HepG2 (cell line): ENCODE measurements around the gene GYS1. TPM values are rescaled to one million over a fixed set of nuclear protein-coding genes. Genes with fewer than 3 reads are reported as not detected.
A peak's percentile ranks its signal among the peaks of the same experiment; 100 is the strongest.

Experiments
- KDM2A ChIP-seq: sonication (generic); formaldehyde crosslinking; IDR thresholded peaks from 2 replicates; pipeline ENCODE4 v1.4.0; 2020; ENCODE audit warnings: low read depth, missing genetic modification reagents, borderline replicate concordance
- SMAD1 ChIP-seq: sonication (generic); formaldehyde crosslinking; IDR thresholded peaks from 2 replicates; pipeline ENCODE4 v1.4.0; 2020; ENCODE audit warnings: missing genetic modification reagents, low read depth, mild to moderate bottlenecking, borderline replicate concordance
- SP4 ChIP-seq: sonication (generic); formaldehyde crosslinking; IDR thresholded peaks from 2 replicates; pipeline ENCODE4 v1.8.1; 2023; ENCODE audit warnings: mild to moderate bottlenecking, missing genetic modification reagents
- ZBTB21 ChIP-seq: sonication (generic); formaldehyde crosslinking; IDR thresholded peaks from 2 replicates; pipeline ENCODE4 v1.4.0; 2020; ENCODE audit warnings: missing genetic modification reagents
- polyA plus RNA-seq, 8 experiments: library from polyadenylated mRNA; depleted of rRNA in 3 of 8; stranded (reverse) in 7 of 8; unstranded in 1 of 8; fragments of >200 nt; fragmentation: Illumina TruSeq in 4 of 8; extraction: Trizol in 4 of 8; gene quantifications; 2 replicates each; pipeline versions ENCODE4 v1.2.1 to v1.2.3, GENCODE V29; 2011 to 2016; ENCODE audit warnings: low read depth in 4 of 8, missing spikeins in 1 of 8, mixed read lengths in 1 of 8; ENCODE audit not compliant: insufficient read depth in 1 of 8
- total RNA-seq, 5 experiments: library from RNA; depleted of rRNA; stranded (reverse); fragments of >200 nt; fragmentation: Illumina TruSeq; extraction: Trizol; gene quantifications; 2 replicates each; pipeline ENCODE4 v1.2.3, GENCODE V29; 2016; ENCODE audit warnings: low read depth in 1 of 5
- TF ChIP-seq, protein P1 (sequence below): sonication (generic); formaldehyde crosslinking; IDR thresholded peaks from 2 replicates; pipeline ENCODE4 v1.5.0; 2020; ENCODE audit warnings: mild to moderate bottlenecking, missing genetic modification reagents, moderate library complexity
- TF ChIP-seq, protein P2 (sequence below): sonication (generic); formaldehyde crosslinking; IDR thresholded peaks from 2 replicates; pipeline ENCODE4 v1.5.0; 2020; ENCODE audit warnings: mild to moderate bottlenecking, missing genetic modification reagents, borderline replicate concordance
- TF ChIP-seq, protein P3 (sequence below): sonication (generic); formaldehyde crosslinking; IDR thresholded peaks from 2 replicates; pipeline ENCODE4 v1.5.0; 2020; ENCODE audit warnings: mild to moderate bottlenecking, missing genetic modification reagents, borderline replicate concordance

Gene GYS1
- total and polyA plus RNA-seq, 2 of the 13 experiments (the other 11 are each of a cell fraction or from before 2014, with no cell fraction given) = 18.4 to 42.1 TPM

DNA sequence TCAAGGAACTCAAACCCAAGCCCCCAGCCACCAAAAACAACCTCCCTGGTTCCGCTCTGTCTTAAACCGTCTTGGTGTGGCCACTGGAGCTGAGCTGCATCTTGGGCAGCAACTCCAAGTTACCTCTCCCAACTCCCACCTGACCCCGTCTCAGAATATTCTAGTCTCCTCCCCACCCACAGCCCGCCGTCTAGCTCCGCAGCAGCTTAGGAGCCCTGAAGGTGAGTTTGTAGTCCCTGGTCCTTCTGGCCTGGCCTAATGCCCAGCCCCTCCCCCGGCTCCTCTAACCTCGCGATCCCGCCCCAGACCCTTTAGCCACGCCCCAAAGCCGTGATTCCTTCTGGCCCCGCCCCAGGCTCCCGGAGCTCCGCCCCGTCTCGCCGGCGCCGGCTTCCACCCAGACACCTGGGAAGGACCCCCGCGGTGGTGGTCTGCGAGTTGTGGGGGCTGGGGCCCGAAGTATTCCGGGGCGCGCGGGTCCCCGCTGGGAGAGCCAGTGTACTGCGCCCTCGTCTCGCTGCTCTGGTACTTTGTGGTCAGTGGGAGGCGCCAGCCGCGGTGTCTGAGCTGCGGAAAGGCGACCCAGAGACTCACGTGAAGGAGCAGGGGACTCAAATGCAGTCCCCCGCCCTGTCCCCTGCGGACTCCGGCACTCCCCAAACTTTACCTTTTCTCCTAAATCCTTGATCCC lies 26.3 kb upstream of the GYS1 start (continued):
- TF ChIP-seq, protein P1, sequence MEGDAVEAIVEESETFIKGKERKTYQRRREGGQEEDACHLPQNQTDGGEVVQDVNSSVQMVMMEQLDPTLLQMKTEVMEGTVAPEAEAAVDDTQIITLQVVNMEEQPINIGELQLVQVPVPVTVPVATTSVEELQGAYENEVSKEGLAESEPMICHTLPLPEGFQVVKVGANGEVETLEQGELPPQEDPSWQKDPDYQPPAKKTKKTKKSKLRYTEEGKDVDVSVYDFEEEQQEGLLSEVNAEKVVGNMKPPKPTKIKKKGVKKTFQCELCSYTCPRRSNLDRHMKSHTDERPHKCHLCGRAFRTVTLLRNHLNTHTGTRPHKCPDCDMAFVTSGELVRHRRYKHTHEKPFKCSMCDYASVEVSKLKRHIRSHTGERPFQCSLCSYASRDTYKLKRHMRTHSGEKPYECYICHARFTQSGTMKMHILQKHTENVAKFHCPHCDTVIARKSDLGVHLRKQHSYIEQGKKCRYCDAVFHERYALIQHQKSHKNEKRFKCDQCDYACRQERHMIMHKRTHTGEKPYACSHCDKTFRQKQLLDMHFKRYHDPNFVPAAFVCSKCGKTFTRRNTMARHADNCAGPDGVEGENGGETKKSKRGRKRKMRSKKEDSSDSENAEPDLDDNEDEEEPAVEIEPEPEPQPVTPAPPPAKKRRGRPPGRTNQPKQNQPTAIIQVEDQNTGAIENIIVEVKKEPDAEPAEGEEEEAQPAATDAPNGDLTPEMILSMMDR (CRISPR knock-in tag) = peak; percentile 52
- TF ChIP-seq SP4 (peak; percentile 49; the same call in 1 of the 2 replicates), KDM2A (0 out of 2 replicates have a peak, but pooled peaks have one; percentile 46), SMAD1 (CRISPR knock-in tag) (0 out of 2 replicates have a peak, but pooled peaks have one; percentile 14), ZBTB21 (CRISPR knock-in tag) (no peak)
- TF ChIP-seq, protein P2, sequence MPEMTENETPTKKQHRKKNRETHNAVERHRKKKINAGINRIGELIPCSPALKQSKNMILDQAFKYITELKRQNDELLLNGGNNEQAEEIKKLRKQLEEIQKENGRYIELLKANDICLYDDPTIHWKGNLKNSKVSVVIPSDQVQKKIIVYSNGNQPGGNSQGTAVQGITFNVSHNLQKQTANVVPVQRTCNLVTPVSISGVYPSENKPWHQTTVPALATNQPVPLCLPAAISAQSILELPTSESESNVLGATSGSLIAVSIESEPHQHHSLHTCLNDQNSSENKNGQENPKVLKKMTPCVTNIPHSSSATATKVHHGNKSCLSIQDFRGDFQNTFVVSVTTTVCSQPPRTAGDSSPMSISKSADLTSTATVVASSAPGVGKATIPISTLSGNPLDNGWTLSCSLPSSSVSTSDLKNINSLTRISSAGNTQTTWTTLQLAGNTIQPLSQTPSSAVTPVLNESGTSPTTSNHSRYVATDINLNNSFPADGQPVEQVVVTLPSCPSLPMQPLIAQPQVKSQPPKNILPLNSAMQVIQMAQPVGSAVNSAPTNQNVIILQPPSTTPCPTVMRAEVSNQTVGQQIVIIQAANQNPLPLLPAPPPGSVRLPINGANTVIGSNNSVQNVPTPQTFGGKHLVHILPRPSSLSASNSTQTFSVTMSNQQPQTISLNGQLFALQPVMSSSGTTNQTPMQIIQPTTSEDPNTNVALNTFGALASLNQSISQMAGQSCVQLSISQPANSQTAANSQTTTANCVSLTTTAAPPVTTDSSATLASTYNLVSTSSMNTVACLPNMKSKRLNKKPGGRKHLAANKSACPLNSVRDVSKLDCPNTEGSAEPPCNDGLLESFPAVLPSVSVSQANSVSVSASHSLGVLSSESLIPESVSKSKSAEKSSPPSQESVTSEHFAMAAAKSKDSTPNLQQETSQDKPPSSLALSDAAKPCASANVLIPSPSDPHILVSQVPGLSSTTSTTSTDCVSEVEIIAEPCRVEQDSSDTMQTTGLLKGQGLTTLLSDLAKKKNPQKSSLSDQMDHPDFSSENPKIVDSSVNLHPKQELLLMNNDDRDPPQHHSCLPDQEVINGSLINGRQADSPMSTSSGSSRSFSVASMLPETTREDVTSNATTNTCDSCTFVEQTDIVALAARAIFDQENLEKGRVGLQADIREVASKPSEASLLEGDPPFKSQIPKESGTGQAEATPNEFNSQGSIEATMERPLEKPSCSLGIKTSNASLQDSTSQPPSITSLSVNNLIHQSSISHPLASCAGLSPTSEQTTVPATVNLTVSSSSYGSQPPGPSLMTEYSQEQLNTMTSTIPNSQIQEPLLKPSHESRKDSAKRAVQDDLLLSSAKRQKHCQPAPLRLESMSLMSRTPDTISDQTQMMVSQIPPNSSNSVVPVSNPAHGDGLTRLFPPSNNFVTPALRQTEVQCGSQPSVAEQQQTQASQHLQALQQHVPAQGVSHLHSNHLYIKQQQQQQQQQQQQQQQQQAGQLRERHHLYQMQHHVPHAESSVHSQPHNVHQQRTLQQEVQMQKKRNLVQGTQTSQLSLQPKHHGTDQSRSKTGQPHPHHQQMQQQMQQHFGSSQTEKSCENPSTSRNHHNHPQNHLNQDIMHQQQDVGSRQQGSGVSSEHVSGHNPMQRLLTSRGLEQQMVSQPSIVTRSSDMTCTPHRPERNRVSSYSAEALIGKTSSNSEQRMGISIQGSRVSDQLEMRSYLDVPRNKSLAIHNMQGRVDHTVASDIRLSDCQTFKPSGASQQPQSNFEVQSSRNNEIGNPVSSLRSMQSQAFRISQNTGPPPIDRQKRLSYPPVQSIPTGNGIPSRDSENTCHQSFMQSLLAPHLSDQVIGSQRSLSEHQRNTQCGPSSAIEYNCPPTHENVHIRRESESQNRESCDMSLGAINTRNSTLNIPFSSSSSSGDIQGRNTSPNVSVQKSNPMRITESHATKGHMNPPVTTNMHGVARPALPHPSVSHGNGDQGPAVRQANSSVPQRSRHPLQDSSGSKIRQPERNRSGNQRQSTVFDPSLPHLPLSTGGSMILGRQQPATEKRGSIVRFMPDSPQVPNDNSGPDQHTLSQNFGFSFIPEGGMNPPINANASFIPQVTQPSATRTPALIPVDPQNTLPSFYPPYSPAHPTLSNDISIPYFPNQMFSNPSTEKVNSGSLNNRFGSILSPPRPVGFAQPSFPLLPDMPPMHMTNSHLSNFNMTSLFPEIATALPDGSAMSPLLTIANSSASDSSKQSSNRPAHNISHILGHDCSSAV (CRISPR knock-in tag) = no peak
- TF ChIP-seq, protein P3, sequence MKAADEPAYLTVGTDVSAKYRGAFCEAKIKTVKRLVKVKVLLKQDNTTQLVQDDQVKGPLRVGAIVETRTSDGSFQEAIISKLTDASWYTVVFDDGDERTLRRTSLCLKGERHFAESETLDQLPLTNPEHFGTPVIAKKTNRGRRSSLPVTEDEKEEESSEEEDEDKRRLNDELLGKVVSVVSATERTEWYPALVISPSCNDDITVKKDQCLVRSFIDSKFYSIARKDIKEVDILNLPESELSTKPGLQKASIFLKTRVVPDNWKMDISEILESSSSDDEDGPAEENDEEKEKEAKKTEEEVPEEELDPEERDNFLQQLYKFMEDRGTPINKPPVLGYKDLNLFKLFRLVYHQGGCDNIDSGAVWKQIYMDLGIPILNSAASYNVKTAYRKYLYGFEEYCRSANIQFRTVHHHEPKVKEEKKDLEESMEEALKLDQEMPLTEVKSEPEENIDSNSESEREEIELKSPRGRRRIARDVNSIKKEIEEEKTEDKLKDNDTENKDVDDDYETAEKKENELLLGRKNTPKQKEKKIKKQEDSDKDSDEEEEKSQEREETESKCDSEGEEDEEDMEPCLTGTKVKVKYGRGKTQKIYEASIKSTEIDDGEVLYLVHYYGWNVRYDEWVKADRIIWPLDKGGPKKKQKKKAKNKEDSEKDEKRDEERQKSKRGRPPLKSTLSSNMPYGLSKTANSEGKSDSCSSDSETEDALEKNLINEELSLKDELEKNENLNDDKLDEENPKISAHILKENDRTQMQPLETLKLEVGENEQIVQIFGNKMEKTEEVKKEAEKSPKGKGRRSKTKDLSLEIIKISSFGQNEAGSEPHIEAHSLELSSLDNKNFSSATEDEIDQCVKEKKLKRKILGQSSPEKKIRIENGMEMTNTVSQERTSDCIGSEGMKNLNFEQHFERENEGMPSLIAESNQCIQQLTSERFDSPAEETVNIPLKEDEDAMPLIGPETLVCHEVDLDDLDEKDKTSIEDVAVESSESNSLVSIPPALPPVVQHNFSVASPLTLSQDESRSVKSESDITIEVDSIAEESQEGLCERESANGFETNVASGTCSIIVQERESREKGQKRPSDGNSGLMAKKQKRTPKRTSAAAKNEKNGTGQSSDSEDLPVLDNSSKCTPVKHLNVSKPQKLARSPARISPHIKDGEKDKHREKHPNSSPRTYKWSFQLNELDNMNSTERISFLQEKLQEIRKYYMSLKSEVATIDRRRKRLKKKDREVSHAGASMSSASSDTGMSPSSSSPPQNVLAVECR = 0 out of 2 replicates have a peak, but pooled peaks have one; percentile 6
